ENCODE results near the gene HIGD1B.

DNA sequence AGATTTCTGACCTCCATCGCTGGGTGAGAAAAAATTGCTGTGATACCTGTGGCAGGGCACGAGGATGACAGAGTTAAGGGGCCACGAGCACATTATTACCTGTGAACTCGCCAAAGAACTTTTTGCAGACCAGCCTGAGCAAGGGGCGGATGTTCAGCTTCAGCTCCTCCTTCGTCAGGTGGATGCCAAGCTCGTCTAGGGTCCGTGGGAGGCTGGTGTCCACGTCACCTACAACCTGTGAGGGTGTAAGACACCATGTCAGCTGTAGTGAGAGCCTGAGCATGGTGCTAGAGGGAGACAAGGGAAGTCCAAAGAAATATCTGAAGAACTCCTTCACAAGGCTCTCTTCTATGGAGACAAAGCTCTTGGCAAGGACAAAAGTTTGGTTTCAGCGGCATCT lies 17.1 kb downstream of the HIGD1B start:
- TF ChIP-seq, protein P1, sequence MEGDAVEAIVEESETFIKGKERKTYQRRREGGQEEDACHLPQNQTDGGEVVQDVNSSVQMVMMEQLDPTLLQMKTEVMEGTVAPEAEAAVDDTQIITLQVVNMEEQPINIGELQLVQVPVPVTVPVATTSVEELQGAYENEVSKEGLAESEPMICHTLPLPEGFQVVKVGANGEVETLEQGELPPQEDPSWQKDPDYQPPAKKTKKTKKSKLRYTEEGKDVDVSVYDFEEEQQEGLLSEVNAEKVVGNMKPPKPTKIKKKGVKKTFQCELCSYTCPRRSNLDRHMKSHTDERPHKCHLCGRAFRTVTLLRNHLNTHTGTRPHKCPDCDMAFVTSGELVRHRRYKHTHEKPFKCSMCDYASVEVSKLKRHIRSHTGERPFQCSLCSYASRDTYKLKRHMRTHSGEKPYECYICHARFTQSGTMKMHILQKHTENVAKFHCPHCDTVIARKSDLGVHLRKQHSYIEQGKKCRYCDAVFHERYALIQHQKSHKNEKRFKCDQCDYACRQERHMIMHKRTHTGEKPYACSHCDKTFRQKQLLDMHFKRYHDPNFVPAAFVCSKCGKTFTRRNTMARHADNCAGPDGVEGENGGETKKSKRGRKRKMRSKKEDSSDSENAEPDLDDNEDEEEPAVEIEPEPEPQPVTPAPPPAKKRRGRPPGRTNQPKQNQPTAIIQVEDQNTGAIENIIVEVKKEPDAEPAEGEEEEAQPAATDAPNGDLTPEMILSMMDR (IDR thresholded peaks at IDR 0.05) = no peak
- no peak for TF ChIP-seq POLR2A (IDR thresholded peaks at IDR 0.05)
